Measurements from ENCODE around the gene CX3CR1.
"Not testable (repeated sequence)": the region's sequence is repeated elsewhere in the genome, so short reads cannot be mapped to it uniquely, and the experiment has no call there.

CX3CR1 gene

DNA sequence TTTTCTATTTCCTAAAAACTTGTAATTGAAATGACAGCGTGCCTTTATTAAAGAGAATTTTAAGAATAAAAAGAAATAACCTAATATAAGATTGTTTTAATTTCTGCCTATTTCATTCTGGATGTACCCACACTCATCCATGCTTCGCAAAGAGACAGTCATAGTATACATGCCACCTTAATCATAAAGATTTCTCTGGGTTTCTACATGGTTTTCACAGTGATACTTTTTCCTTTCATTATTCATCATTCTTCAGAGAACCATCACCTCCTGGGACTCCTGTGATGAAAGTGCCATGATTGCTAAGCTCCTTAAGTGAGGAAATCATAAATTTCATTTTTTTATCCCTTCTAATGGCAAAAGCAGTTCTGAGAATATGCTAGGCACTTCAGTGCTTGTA lies 45.4 kb upstream of the CX3CR1 start:
- H3K36me3 ChIP-seq (ENCODE audit: low read depth) = no peaks in the 10 kb centered on the region
- H3K4me3 ChIP-seq (ENCODE audit: severe bottlenecking) = no peak overlapping the region
- TF ChIP-seq, protein P1, sequence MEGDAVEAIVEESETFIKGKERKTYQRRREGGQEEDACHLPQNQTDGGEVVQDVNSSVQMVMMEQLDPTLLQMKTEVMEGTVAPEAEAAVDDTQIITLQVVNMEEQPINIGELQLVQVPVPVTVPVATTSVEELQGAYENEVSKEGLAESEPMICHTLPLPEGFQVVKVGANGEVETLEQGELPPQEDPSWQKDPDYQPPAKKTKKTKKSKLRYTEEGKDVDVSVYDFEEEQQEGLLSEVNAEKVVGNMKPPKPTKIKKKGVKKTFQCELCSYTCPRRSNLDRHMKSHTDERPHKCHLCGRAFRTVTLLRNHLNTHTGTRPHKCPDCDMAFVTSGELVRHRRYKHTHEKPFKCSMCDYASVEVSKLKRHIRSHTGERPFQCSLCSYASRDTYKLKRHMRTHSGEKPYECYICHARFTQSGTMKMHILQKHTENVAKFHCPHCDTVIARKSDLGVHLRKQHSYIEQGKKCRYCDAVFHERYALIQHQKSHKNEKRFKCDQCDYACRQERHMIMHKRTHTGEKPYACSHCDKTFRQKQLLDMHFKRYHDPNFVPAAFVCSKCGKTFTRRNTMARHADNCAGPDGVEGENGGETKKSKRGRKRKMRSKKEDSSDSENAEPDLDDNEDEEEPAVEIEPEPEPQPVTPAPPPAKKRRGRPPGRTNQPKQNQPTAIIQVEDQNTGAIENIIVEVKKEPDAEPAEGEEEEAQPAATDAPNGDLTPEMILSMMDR (IDR thresholded peaks at IDR 0.05; ENCODE audit: poor library complexity, severe bottlenecking) = no peak
- no peak for DNase-seq (ENCODE audit: low spot score)
- no peak overlapping the region for H3K27ac ChIP-seq (ENCODE audit: poor library complexity, severe bottlenecking)
- no peaks in the 10 kb centered on the region for H3K9me3 ChIP-seq (ENCODE audit: severe bottlenecking)
- H3K27me3 ChIP-seq (ENCODE audit: insufficient read depth, poor library complexity, severe bottlenecking) = no peaks in the 10 kb centered on the region
- no peaks in the 10 kb centered on the region for H3K4me1 ChIP-seq (ENCODE audit: insufficient read depth, poor library complexity, severe bottlenecking)
- no peak for ATAC-seq (ENCODE audit: low read depth)

DNA sequence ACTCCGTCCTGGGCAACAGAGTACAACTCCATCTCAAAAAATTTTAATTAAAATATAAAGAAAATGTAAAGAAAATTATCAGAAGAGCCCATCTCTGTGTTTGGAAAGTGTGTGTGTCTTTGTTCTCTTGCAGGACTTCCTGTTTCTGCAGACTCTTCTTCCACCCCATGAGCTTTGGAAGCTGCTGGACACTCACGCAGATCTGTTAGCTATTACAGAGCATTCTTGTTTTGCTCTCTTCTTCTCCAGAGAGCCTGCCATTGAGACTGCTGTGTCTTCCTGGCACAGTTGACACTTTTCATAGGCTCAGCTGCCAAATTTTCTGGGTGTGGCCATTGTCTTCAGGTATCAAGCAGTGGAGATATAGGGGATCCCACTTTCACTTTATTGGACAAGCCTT lies 43.7 kb upstream of the CX3CR1 start:
- H3K36me3 ChIP-seq (ENCODE audit: low read depth) = no peaks in the 10 kb centered on the region
- ATAC-seq (ENCODE audit: low read depth) (no peak), DNase-seq (ENCODE audit: low spot score) (no peak)
- H3K27ac ChIP-seq (ENCODE audit: poor library complexity, severe bottlenecking) = no peak overlapping the region
- TF ChIP-seq, protein P1 (IDR thresholded peaks at IDR 0.05; ENCODE audit: poor library complexity, severe bottlenecking) = no peak
- no peaks in the 10 kb centered on the region for H3K9me3 ChIP-seq (ENCODE audit: severe bottlenecking)
- H3K27me3 ChIP-seq (ENCODE audit: insufficient read depth, poor library complexity, severe bottlenecking) = no peaks in the 10 kb centered on the region
- H3K4me1 ChIP-seq (ENCODE audit: insufficient read depth, poor library complexity, severe bottlenecking) = no peaks in the 10 kb centered on the region
- no peak overlapping the region for H3K4me3 ChIP-seq (ENCODE audit: severe bottlenecking)

DNA sequence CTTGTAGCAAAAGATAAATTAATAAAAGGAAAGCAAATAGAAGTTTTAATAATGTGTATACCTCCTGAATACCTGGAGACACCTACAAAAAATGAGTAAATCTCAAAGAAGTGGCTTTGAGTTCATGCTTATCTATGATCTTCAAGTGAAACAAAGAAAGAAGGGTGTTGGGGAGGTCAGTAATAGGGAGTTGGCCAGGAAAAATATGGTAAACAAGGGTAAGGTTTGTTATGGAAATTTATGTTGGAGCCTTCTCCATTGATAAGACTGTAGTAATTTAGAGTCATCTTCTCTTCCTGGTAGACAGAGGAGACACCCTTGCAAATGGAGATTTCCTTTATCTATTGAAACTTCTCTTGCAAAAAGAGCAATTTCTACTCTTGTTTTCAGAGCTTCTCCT lies 43.1 kb upstream of the CX3CR1 start:
- DNase-seq (ENCODE audit: low spot score) = no peak
- ATAC-seq (ENCODE audit: low read depth) = no peak
- Histone ChIP-seq H3K36me3 (ENCODE audit: low read depth) (no peaks in the 10 kb centered on the region), H3K4me1 (ENCODE audit: insufficient read depth, poor library complexity, severe bottlenecking) (no peaks in the 10 kb centered on the region), H3K27ac (ENCODE audit: poor library complexity, severe bottlenecking) (no peak overlapping the region), H3K27me3 (ENCODE audit: insufficient read depth, poor library complexity, severe bottlenecking) (no peaks in the 10 kb centered on the region), H3K9me3 (ENCODE audit: severe bottlenecking) (no peaks in the 10 kb centered on the region), H3K4me3 (ENCODE audit: severe bottlenecking) (no peak overlapping the region)
- TF ChIP-seq, protein P1 (IDR thresholded peaks at IDR 0.05; ENCODE audit: poor library complexity, severe bottlenecking) = no peak

DNA sequence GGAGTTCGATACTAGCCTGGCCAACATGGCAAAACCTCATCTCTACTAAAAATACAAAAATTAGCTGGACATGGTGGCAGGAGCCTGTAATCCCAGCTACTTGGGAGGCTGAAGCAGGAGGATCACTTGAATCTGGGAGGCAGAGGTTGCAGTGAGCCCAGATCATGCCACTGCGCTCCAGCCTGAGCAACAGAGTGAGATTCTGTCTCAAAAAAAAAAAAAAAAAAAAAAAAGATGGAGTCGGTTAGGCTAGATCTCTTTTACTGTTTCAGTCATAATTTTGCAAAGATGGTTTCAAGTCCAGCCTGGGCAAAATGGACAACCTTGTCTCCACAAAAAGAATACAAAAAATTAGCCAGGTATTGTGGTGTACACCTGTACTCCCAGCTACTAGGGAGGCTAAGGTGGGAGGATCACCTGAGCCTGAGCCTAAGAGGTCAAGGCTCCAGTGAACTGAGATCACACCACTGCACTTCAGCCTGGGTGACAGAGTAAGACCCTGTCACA lies 42.4 kb upstream of the CX3CR1 start:
- H3K4me1 ChIP-seq (ENCODE audit: insufficient read depth, poor library complexity, severe bottlenecking); H3K4me3 ChIP-seq (ENCODE audit: severe bottlenecking); H3K27me3 ChIP-seq (ENCODE audit: insufficient read depth, poor library complexity, severe bottlenecking); ATAC-seq (ENCODE audit: low read depth); DNase-seq (ENCODE audit: low spot score); H3K36me3 ChIP-seq (ENCODE audit: low read depth); H3K9me3 ChIP-seq (ENCODE audit: severe bottlenecking); H3K27ac ChIP-seq (ENCODE audit: poor library complexity, severe bottlenecking): not testable (repeated sequence)

DNA sequence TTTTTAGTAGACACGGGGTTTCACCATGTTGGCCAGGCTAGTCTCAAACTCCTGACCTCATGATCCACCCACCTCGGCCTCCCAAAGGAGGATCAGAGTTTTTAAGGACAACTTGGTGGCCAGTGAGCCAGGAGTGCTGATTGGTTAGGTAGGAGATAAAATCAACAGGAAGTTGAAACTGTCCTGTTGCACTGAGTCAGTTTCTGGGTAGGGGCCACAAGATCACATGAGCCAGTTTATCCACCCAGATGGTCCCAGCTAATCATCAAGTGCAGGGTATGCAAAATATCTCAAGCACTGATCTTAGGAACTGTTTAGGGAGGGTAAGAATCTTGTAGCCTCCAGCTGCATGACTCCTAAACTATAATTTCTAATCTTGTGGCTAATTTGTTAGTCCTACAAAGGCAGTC lies 41.7 kb upstream of the CX3CR1 start:
- not testable (repeated sequence) for H3K4me3 ChIP-seq (ENCODE audit: severe bottlenecking); H3K27me3 ChIP-seq (ENCODE audit: insufficient read depth, poor library complexity, severe bottlenecking); H3K27ac ChIP-seq (ENCODE audit: poor library complexity, severe bottlenecking); ATAC-seq (ENCODE audit: low read depth); H3K4me1 ChIP-seq (ENCODE audit: insufficient read depth, poor library complexity, severe bottlenecking); H3K9me3 ChIP-seq (ENCODE audit: severe bottlenecking); DNase-seq (ENCODE audit: low spot score); H3K36me3 ChIP-seq (ENCODE audit: low read depth)

DNA sequence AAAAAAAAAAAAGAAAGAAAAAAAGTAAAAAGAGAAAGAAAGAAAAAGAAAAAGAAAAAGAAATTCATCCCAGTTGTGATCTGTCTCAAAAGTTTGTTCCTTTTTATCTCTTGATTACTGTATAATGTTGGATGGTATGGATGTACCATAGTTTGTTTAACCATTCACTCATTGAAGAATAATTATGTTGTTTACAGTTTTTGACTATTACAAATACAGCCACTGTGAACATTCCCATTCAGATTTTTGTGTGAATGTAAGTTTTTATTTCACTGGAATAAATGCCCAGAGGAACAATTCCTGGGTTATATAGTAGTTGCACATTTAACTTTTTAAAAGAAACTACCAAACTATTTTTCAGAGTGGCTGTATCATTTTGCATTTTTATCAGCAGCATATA lies 39.4 kb upstream of the CX3CR1 start:
- TF ChIP-seq, protein P1 (IDR thresholded peaks at IDR 0.05; ENCODE audit: poor library complexity, severe bottlenecking) = no peak
- Histone ChIP-seq H3K27me3 (ENCODE audit: insufficient read depth, poor library complexity, severe bottlenecking) (no peaks in the 10 kb centered on the region), H3K4me1 (ENCODE audit: insufficient read depth, poor library complexity, severe bottlenecking) (no peaks in the 10 kb centered on the region), H3K36me3 (ENCODE audit: low read depth) (no peaks in the 10 kb centered on the region), H3K9me3 (ENCODE audit: severe bottlenecking) (no peaks in the 10 kb centered on the region), H3K4me3 (ENCODE audit: severe bottlenecking) (no peak overlapping the region), H3K27ac (ENCODE audit: poor library complexity, severe bottlenecking) (no peak overlapping the region)
- ATAC-seq (ENCODE audit: low read depth) (no peak), DNase-seq (ENCODE audit: low spot score) (no peak)

All from RWPE2 (cell line).